Measurements from ENCODE around the gene CHST11.

Gene CHST11

DNA sequence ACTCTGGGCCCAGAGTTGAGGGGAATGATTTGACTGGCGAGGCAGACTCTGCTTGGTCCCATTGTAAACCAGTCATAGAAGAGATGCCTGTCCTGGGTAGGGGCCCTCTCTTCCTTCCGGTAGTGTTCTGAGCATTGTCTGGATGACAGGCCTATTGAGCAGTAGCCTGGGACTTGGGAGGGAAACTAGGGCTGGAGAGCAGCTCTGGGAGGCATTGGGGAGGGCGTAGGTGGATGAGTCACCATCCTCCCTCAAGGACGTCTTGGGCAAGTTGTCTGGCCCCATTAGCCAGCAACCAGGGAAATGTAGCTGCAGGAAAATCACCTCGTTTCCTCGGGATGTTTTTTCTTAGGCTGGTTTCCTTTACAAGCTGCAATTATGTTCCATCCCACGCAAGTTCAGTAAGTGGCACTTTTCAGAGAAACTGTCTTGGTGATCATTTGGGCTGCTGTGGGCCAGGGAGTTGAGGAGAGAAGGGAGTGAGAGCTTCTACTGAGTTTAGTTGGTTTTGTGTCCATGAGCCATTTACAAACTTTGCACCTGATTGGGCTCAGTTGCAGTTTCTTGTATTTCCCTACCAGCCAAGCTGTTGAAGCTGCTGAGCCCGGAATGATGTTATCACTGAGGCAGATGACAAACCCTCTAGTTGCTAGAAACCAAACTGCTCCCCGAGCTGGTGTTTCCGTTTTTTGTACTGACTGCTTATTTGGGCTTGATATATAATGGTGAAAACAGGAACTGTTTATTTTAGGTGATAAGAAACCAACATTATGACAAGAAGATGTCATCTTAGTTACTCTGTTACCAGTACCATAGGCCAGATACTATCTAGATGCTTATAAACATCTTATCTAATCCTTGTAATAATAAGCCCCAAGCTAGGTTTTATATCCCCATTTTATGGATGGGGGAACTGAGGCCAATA is 147.6 kb downstream of the CHST11 start (continued):
- peak; percentile 64; the same call in 1 of the 2 replicates for TF ChIP-seq KLF16 (tag by site-specific recombination; IDR thresholded peaks at IDR 0.05)
- peak; percentile 71 for TF ChIP-seq GLIS2 (tag by site-specific recombination; IDR thresholded peaks at IDR 0.05)
- peak; percentile 74 for TF ChIP-seq ZBTB8A (tag by site-specific recombination; IDR thresholded peaks at IDR 0.05)

DNA sequence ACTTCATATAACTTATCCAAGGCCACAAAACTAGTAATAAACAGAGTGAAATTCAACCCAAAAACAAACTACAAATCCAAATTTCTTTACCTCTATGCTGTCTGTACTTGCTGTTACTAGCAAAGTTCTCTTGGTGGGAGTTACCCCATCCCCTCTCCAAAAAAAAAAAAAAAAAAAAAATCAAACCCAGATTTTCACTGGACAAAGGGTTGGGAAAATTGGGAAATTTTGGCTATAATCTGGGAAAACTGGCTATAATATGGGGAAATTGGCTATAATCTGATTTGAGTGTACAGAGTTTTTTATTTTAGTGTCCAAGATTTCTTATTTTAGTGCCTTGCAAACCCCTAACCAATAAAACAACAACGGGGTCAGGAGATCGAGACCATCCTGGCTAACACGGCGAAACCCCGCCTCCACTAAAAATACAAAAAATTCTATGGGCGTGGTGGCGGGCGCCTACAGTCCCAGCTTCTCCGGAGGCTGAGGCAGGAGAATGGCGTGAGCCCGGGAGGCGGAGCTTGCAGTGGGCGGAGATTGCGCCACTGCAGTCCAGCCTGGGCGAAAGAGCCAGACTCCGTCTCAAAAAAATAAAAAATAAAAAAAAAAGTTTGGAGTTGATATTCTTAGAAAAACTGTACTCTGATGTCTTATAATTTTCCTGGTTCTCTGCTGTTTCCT is 148.4 kb downstream of the CHST11 start:
- ChIA-PET CTCF (interaction anchor here (0.7 kb wide), 1 partner anchor 110 kb away, joined by 3 read pairs; no protein-coding TSS in a partner anchor), POLR2A (interaction anchor here (1.3 kb wide), 1 partner anchor 10 kb away, joined by 4 read pairs; no protein-coding TSS in a partner anchor)
- Histone ChIP-seq H3K27ac (ENCODE audit: extremely low read depth, low read depth, low read length) (no peak overlapping the region), H3K36me3 (ENCODE audit: control insufficient read depth in 2 of 2, insufficient read depth in 1 of 2, low read length in 2 of 2) (no peaks in the 10 kb centered on the region), H3K9me3 (ENCODE audit: control insufficient read depth, insufficient read depth, low read depth, low read length) (no peaks in the 10 kb centered on the region), H3K4me1 (ENCODE audit: control insufficient read depth, insufficient read depth, low read length) (peaks cover 5% of the 10 kb centered on the region), H3K4me3 (ENCODE audit: low read depth, low read length) (no peak overlapping the region)
- TF ChIP-seq ZNF140 (tag by site-specific recombination; IDR thresholded peaks at IDR 0.05), result no peak
- peak; percentile 39; the same call in 1 of the 2 replicates for TF ChIP-seq EGR2 (tag by site-specific recombination; IDR thresholded peaks at IDR 0.05; ENCODE audit: low read depth)
- TF ChIP-seq, protein P1, sequence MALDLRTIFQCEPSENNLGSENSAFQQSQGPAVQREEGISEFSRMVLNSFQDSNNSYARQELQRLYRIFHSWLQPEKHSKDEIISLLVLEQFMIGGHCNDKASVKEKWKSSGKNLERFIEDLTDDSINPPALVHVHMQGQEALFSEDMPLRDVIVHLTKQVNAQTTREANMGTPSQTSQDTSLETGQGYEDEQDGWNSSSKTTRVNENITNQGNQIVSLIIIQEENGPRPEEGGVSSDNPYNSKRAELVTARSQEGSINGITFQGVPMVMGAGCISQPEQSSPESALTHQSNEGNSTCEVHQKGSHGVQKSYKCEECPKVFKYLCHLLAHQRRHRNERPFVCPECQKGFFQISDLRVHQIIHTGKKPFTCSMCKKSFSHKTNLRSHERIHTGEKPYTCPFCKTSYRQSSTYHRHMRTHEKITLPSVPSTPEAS (tag by site-specific recombination; IDR thresholded peaks at IDR 0.05), result 0 out of 2 replicates have a peak, but pooled peaks have one; percentile 28
- 0 out of 2 replicates have a peak, but pooled peaks have one; percentile 27 for TF ChIP-seq ZFHX2 (tag by site-specific recombination; conservative IDR thresholded peaks at IDR 0.05)

DNA sequence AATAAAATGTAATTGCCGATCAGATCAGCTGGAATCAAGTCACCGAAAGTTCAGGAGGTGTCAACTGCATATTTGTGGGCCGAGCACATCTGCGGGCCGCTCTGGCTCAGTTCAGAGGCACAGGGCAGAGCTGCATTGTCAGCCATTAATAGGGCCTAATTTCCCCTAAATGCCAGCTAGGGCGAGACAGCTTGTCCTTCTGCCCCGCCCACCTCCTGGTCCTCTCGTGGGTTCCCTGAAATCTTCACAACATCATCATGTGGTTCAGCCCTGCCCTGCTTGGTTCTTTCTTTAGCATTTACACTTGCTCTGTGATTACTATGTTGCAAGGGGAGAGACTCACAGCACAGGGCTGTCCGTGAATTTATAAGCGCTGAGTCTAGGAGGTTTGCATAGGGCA is 148.9 kb downstream of the CHST11 start:
- POLR2A ChIA-PET, result no interaction called here
- no peak overlapping the region for H3K27ac ChIP-seq (ENCODE audit: extremely low read depth, low read depth, low read length)
- peaks cover 5% of the 10 kb centered on the region for H3K4me1 ChIP-seq (ENCODE audit: control insufficient read depth, insufficient read depth, low read length)
- TF ChIP-seq SALL2 (tag by site-specific recombination; IDR thresholded peaks at IDR 0.05; ENCODE audit: borderline replicate concordance) (no peak), HOXA7 (CRISPR knock-in tag; IDR thresholded peaks at IDR 0.05; ENCODE audit: borderline replicate concordance) (no peak), ZFP69B (tag by site-specific recombination; IDR thresholded peaks at IDR 0.05) (no peak), ZSCAN23 (tag by site-specific recombination; IDR thresholded peaks at IDR 0.05) (no peak), TRIM28 (IDR thresholded peaks at IDR 0.05; ENCODE audit: borderline replicate concordance, low read length) (no peak), ZNF132 (tag by site-specific recombination; IDR thresholded peaks at IDR 0.05; ENCODE audit: borderline replicate concordance) (no peak), YY2 (tag by site-specific recombination; IDR thresholded peaks at IDR 0.05) (no peak), ZBTB8A (tag by site-specific recombination; IDR thresholded peaks at IDR 0.05) (no peak), ZNF660 (tag by site-specific recombination; IDR thresholded peaks at IDR 0.05) (no peak), ZNF266 (tag by site-specific recombination; IDR thresholded peaks at IDR 0.05; ENCODE audit: low read depth) (no peak), ZNF350 (tag by site-specific recombination; IDR thresholded peaks at IDR 0.05) (no peak), ZNF664 (tag by site-specific recombination; IDR thresholded peaks at IDR 0.05) (no peak), ZNF837 (tag by site-specific recombination; IDR thresholded peaks at IDR 0.05) (no peak)
- CTCF ChIA-PET, result interaction anchor here (0.6 to 0.7 kb wide), 2 partner anchors 111 to 213 kb away, joined by 3 read pairs; no protein-coding TSS in a partner anchor
- H3K36me3 ChIP-seq (ENCODE audit: control insufficient read depth in 2 of 2, insufficient read depth in 1 of 2, low read length in 2 of 2), result no peaks in the 10 kb centered on the region
- H3K4me3 ChIP-seq (ENCODE audit: low read depth, low read length), result no peak overlapping the region
- no peaks in the 10 kb centered on the region for H3K9me3 ChIP-seq (ENCODE audit: control insufficient read depth, insufficient read depth, low read depth, low read length)

All from HEK293 (cell line).